DND-41 (cell line): ENCODE data around the gene TMEM45B.
"Not testable (repeated sequence)": the region's sequence is repeated elsewhere in the genome, so short reads cannot be mapped to it uniquely, and the experiment has no call there.

Experiments used
- ATAC-seq: fragments of 200-7000 bp; cut with Tn5 transposase; 3 replicates; pipeline ENCODE4 v1.9.1; 2021; ENCODE audit warnings: low read depth; ENCODE audit not compliant: insufficient read depth
- DNase-seq: peaks from one replicate; pipeline ENCODE4 v3.0.0-alpha.2; 2020
- H2AFZ ChIP-seq: 2 replicates; pipeline ENCODE4 v1.6.0; 2012; ENCODE audit warnings: low read depth, low read length
- H3K27ac ChIP-seq: 2 replicates; pipeline ENCODE4 v1.5.1; 2012; ENCODE audit warnings: low read length, inconsistent platforms
- H3K27me3 ChIP-seq: fragments of 200-600 bp; sonication (generic); 2 replicates; pipeline ENCODE4 v1.6.0; 2012; ENCODE audit warnings: low read length, mild to moderate bottlenecking, inconsistent platforms; ENCODE audit not compliant: insufficient read depth, poor library complexity
- H3K36me3 ChIP-seq: 2 replicates; pipeline ENCODE4 v1.5.1; 2012; ENCODE audit warnings: low read length, inconsistent platforms; ENCODE audit not compliant: insufficient read depth
- H3K4me1 ChIP-seq: 2 replicates; pipeline ENCODE4 v1.5.1; 2012; ENCODE audit warnings: mild to moderate bottlenecking, low read length; ENCODE audit not compliant: insufficient read depth
- H3K4me2 ChIP-seq: 2 replicates; pipeline ENCODE4 v1.6.0; 2012; ENCODE audit warnings: mild to moderate bottlenecking, moderate library complexity, low read length, inconsistent platforms; ENCODE audit not compliant: insufficient read depth
- H3K4me3 ChIP-seq, 2 experiments: fragments of 200-600 bp in 1 of 2; shearing (Covaris generic) in 1 of 2; 2 replicates each; pipeline ENCODE4 v1.5.1; 2012 to 2016; ENCODE audit warnings: inconsistent platforms in 2 of 2, low read length in 2 of 2, mild to moderate bottlenecking in 2 of 2, low read depth in 1 of 2, moderate library complexity in 1 of 2
- H3K79me2 ChIP-seq: 2 replicates; pipeline ENCODE4 v1.6.0; 2012; ENCODE audit warnings: low read length, inconsistent platforms; ENCODE audit not compliant: insufficient read depth
- H3K9ac ChIP-seq: 2 replicates; pipeline ENCODE4 v1.6.0; 2012; ENCODE audit warnings: low read depth, mild to moderate bottlenecking, inconsistent platforms, low read length, moderate library complexity
- H3K9me3 ChIP-seq: 2 replicates; pipeline ENCODE4 v1.5.1; 2012; ENCODE audit warnings: low read length, moderate library complexity, mild to moderate bottlenecking, inconsistent platforms; ENCODE audit not compliant: insufficient read depth, severe bottlenecking
- H4K20me1 ChIP-seq: 2 replicates; pipeline ENCODE4 v1.6.0; 2012; ENCODE audit warnings: low read length; ENCODE audit not compliant: insufficient read depth
- EZH2 ChIP-seq: IDR thresholded peaks from 3 replicates; pipeline ENCODE4 v1.6.1; 2012; ENCODE audit warnings: borderline replicate concordance, low read depth, mild to moderate bottlenecking, moderate library complexity, low read length, inconsistent platforms; ENCODE audit not compliant: severe bottlenecking
- TF ChIP-seq, protein P1 (sequence below): IDR thresholded peaks from 2 replicates; pipeline ENCODE4 v1.5.1; 2012; ENCODE audit warnings: borderline replicate concordance, low read length, moderate library complexity, mild to moderate bottlenecking; ENCODE audit not compliant: poor library complexity, severe bottlenecking; ENCODE audit errors: extremely low read depth

TMEM45B gene

DNA sequence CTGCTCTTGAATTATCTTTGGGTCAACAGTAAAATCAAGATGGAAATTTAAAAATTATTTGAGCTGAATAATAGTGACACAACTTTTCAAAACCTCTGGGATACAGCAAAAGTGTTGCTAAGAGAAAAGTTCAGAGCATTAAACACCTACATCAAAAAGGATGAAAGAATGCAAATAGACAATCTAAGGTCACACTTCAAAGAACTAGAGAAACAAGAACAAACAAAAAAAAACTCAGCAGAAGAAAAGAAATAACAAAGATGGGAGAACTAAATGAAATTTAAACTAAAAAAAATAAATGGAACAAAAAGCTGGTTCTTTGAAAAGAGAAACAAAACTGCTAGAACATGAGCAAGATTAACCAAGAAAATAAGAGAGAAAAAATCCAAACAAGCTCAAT is 15.0 kb upstream of the TMEM45B start:
- no peak for DNase-seq
- H3K9ac ChIP-seq = no peak overlapping the region
- no peaks in the 10 kb centered on the region for H3K27me3 ChIP-seq
- ATAC-seq = no peak
- H3K27ac ChIP-seq = no peak overlapping the region
- H3K79me2 ChIP-seq = no peaks in the 10 kb centered on the region
- no peak for TF ChIP-seq EZH2
- TF ChIP-seq, protein P1, sequence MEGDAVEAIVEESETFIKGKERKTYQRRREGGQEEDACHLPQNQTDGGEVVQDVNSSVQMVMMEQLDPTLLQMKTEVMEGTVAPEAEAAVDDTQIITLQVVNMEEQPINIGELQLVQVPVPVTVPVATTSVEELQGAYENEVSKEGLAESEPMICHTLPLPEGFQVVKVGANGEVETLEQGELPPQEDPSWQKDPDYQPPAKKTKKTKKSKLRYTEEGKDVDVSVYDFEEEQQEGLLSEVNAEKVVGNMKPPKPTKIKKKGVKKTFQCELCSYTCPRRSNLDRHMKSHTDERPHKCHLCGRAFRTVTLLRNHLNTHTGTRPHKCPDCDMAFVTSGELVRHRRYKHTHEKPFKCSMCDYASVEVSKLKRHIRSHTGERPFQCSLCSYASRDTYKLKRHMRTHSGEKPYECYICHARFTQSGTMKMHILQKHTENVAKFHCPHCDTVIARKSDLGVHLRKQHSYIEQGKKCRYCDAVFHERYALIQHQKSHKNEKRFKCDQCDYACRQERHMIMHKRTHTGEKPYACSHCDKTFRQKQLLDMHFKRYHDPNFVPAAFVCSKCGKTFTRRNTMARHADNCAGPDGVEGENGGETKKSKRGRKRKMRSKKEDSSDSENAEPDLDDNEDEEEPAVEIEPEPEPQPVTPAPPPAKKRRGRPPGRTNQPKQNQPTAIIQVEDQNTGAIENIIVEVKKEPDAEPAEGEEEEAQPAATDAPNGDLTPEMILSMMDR = no peak
- no peak overlapping the region for H2AFZ ChIP-seq
- no peak overlapping the region for H3K4me2 ChIP-seq
- H3K4me1 ChIP-seq = no peaks in the 10 kb centered on the region
- H4K20me1 ChIP-seq = no peaks in the 10 kb centered on the region
- no peaks in the 10 kb centered on the region for H3K36me3 ChIP-seq
- no peak overlapping the region for H3K4me3 ChIP-seq
- H3K9me3 ChIP-seq = peaks cover under 1% of the 10 kb centered on the region

- Histone ChIP-seq H3K36me3 (no peaks in the 10 kb centered on the region), H3K9ac (no peak overlapping the region), H4K20me1 (no peaks in the 10 kb centered on the region), H2AFZ (no peak overlapping the region), H3K9me3 (no peaks in the 10 kb centered on the region), H3K79me2 (no peaks in the 10 kb centered on the region), H3K27ac (no peak overlapping the region), H3K4me1 (no peaks in the 10 kb centered on the region), H3K27me3 (no peaks in the 10 kb centered on the region), H3K4me2 (no peak overlapping the region), H3K4me3 (no peak overlapping the region)
- TF ChIP-seq EZH2 = no peak
- TF ChIP-seq, protein P1 = no peak
- DNase-seq = no peak
- no peak for ATAC-seq
Observed at GRCh38 chr11:129803533-129803932, 12.1 kb upstream of the TMEM45B start.

DNA sequence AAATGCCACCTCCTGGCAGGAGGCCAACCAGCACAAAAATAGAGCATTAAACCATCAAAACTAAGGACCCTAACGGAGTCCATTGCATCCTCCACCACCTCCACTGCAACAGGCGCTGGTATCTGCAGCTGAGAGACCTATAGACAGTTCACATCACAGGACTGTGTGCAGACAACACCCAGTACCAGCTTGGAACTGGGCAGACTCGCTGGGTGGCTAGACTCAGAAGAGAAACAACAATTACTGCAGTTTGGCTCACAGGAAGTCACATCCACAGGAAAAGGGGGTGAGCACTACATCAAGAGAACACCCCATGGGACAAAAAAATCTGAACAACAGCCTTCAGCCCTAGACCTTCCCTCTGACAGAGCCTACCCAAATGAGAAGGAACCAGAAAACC is 11.6 kb upstream of the TMEM45B start:
- Histone ChIP-seq H3K79me2 (no peaks in the 10 kb centered on the region), H3K27ac (no peak overlapping the region), H3K27me3 (no peaks in the 10 kb centered on the region), H3K36me3 (no peaks in the 10 kb centered on the region), H3K4me1 (no peaks in the 10 kb centered on the region), H3K4me2 (no peak overlapping the region), H3K9me3 (no peaks in the 10 kb centered on the region), H4K20me1 (no peaks in the 10 kb centered on the region), H3K4me3 (no peak overlapping the region), H2AFZ (no peak overlapping the region), H3K9ac (no peak overlapping the region)
- TF ChIP-seq, protein P1 = no peak
- no peak for TF ChIP-seq EZH2
- DNase-seq (no peak), ATAC-seq (no peak)

DNA sequence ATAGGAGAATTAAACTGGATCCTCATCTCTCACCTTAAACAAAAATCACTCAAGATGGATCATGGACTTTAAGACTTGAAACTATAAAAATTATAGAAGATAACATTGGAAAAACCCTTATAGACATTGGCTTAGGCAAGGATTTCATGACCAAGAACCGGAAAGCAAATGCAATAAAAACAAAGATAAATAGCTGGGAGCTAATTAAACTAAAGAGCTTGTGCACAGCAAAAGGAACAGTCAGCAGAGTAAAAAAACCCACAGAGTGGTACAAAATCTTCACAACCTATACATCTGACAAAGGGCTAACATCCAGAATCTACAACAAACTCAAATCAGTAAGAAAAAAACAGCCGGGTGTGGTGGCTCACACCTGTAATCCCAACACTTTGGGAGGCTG is 7.4 kb upstream of the TMEM45B start:
- not testable (repeated sequence) for H3K4me3 ChIP-seq, H3K4me2 ChIP-seq, H3K27ac ChIP-seq, H4K20me1 ChIP-seq, H3K9ac ChIP-seq, H3K9me3 ChIP-seq, ATAC-seq, H3K27me3 ChIP-seq, H2AFZ ChIP-seq, H3K79me2 ChIP-seq, DNase-seq, H3K4me1 ChIP-seq, H3K36me3 ChIP-seq
